Bronchial epithelial cell (primary cell): Measurements from ENCODE around the gene ACAD9. TPM values are rescaled to one million over a fixed set of nuclear protein-coding genes. Genes with fewer than 3 reads are reported as not detected.

Source experiments
- DNase-seq: peaks from one replicate; pipeline ENCODE4 v3.0.0-alpha.2; 2010; ENCODE audit warnings: low read depth
- FAIRE-seq: peaks from 2 replicates; lab custom pipeline; 2011; peaks lifted over from hg19 to GRCh38; lab: Jason Lieb, UNC
- H3K27me3 ChIP-seq: 2 replicates; pipeline ENCODE4 v1.5.1; 2011; ENCODE audit warnings: low read length; ENCODE audit not compliant: control insufficient read depth, insufficient read depth
- H3K36me3 ChIP-seq: 2 replicates; pipeline ENCODE4 v1.5.1; 2011; ENCODE audit warnings: low read length; ENCODE audit not compliant: control insufficient read depth, insufficient read depth
- H3K4me3 ChIP-seq: 2 replicates; pipeline ENCODE4 v1.5.1; 2011; ENCODE audit warnings: mild to moderate bottlenecking, low read depth, low read length, control low read depth
- CTCF ChIP-seq: IDR thresholded peaks from 2 replicates; pipeline ENCODE4 v1.5.1; 2011; ENCODE audit warnings: mild to moderate bottlenecking, moderate library complexity, low read length, control low read depth, inconsistent platforms; ENCODE audit not compliant: insufficient read depth, severe bottlenecking
- total RNA-seq: library from RNA; depleted of rRNA; stranded (reverse); fragments of >200 nt; gene quantifications from 2 replicates; pipeline ENCODE4 v1.2.1, GENCODE V29; 2014

ACAD9 gene
- total RNA-seq, 1 donor from 2014 or later: 24.7 TPM

GRCh38 chr3:128867200-128868125, 12.0 kb upstream of the ACAD9 start:
- Histone ChIP-seq H3K27me3 (no peaks in the 10 kb centered on the region), H3K4me3 (no peak overlapping the region), H3K36me3 (no peaks in the 10 kb centered on the region)
- DNase-seq: peak; percentile 42
- TF ChIP-seq CTCF: no peak
- peak; percentile 80 for FAIRE-seq

DNA sequence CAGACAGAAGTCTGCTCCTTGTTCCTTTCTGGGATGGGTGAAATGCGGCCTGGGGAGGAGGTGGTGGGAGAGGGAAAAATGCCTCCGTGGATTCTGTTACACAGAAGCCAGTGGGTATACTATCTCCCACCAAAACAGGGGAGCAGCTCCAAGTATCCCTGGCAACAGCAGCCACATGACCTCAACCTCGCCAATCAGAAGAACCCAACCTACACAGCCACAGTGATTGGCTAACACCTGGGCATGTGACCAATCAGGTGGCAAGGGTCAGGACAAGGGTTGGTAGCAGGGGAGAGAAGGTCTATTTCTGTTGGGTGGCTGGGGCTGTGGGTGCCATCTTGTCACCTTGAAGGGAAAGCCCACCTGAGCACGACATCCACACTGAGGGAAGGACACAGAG, 9.1 kb upstream of the ACAD9 start:
- Histone ChIP-seq H3K36me3 (no peaks in the 10 kb centered on the region), H3K4me3 (no peak overlapping the region), H3K27me3 (no peaks in the 10 kb centered on the region)
- DNase-seq (no peak), FAIRE-seq (no peak)
- TF ChIP-seq CTCF: no peak

GRCh38 chr3:128872282-128872681, 7.1 kb upstream of the ACAD9 start:
- FAIRE-seq: peak; percentile 18
- TF ChIP-seq CTCF: no peak
- Histone ChIP-seq H3K4me3 (no peak overlapping the region), H3K36me3 (no peaks in the 10 kb centered on the region), H3K27me3 (no peaks in the 10 kb centered on the region)
- no peak for DNase-seq

DNA sequence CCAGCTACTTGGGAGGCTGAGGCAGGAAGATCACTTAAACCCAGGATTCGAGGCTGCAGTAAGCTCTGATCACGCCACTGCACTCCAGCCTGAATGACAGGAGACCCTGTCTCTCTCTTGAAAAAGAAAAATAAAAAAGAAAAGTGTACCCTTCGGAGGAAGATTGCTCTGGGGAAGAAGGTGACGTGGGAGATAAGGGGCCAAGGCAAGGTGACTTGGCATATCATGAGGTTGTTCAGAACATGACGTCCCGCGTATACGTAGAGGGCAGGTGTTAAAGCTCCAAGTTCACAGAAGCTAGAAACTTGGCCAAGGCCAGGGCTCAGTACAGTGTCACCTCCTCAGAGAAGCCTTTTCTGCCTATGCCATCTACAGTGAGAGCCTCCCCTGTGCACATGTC, 6.7 kb upstream of the ACAD9 start:
- no peak for TF ChIP-seq CTCF
- FAIRE-seq (no peak), DNase-seq (no peak)
- Histone ChIP-seq H3K36me3 (no peaks in the 10 kb centered on the region), H3K27me3 (no peaks in the 10 kb centered on the region), H3K4me3 (no peak overlapping the region)

DNA sequence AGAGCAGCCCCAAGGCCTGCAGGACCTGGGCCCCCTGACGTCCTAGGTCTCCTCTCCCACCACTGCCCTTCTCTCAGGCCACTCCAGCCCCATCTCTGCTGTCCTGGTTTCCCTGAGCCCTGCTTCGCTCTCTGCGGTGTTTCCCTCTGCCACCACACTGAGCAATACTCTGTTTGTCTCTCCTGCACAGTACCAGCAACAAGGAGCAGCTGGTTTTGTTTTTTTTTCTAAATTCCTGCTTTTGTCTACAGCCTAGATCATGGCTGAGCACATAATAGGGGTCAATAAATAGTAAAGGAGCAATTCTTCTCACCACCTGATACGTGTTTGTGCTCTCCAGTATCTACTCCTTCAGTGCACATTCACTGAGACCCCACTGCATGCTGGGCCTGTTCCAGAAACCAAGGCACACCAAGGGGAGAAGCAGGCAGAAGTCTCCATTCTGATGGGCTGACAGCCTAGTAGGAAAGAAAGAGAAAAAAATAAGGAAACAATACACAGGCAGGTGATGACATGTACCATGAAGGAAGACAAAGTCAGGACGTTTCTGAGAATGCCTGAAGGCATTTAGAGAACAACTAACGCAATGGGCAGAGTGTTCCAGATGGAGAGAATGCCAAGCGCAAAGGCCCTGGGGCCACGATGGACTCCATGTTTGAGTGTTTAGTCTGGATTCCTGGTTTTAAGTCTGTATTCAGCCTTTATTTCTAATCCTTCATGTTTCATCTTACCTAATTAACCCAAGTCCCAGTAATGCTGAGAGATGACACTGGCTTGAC, 6.0 kb upstream of the ACAD9 start:
- no peak for TF ChIP-seq CTCF
- Histone ChIP-seq H3K27me3 (no peaks in the 10 kb centered on the region), H3K4me3 (no peak overlapping the region), H3K36me3 (peaks cover 2% of the 10 kb centered on the region)
- DNase-seq: peak; percentile 60
- no peak for FAIRE-seq
